Hypothalamus (tissue), 51 donors: ENCODE data around the gene ADK.

ENCODE experiments used
- DNase-seq, 51 donors: peaks; one replicate each; lab custom pipeline; 2025; lab: John Stamatoyannopoulos, UW

ADK gene

DNA sequence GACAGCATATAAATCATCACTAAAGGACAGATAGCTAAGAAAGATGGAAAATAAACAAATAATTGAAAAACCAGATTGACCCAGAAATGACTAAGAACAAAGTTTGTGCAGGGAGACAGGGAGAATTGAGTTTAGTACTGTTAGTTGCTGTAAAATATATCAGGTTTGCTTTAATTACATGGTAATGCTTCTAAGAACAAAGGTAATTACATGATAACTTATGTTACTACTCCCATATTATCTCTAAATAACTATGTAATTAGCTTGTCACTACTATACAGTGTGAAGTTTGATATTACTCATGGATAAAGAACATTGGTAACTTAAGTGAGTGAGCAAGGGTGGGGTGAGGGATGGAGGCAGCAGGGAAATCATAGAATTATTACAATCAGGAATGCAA, 540.1 kb downstream of the ADK start:
- DNase-seq: no peak

DNA sequence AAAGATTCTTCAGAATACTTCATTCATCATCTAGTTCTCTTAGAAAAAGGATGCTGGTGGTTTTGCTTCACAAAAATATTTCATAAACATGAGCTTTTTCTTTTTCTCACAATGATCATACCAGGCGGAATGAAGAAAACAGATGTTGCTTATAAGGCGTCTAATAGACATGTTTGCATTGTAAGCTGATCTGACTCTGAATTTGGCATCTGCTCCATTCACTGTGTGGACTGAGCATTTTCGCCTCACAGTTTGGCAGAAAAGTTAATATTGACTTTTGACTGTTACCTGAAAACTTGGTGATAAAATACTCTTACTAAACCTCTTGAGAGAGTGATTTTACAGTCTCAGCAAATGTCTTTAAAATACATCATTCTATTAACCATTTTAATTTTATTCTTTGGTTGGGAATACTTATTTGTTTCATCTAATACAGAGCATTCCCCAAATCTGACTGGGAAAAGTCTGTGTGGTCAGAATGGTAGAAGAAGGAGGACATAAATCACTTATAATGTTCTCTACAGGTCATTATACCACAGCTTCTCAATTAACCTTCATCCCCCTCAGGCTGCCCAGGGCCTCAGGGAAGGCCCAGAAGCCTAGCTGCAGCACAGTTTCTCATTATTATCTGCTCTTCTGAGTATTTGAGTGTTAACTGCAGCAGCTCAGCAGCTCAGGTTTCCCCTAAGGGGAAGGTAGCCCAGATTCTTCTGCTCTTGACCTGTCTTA, 553.8 kb downstream of the ADK start:
- DNase-seq: no peak

DNA sequence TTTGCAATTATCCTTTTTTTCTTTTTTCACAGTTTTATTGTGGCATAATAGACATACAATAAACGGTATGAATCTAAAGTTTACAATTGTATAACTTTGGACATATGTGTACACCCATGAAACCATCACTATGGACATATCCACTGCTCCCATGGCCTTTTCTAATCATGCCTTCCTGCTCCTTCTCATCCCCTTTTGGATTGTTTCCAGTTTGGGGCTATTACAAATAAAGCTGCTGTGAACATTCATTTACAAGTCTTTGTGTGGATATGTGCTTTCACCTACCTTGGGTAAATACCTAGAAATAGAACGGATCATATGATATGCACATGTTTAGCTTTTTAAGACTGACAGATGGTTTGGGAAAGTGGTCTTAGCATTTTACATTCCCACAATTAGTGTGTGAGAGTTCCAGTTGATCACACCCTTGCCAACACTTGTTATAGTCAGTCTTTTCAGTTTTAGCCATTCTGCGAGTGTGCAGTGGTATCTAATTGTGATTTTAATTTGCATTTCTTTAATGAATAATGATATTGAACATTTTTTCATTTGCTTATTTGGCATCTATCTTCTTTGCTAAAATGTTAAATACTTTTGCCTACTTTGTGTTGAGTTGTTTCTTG, 554.4 kb downstream of the ADK start:
- no peak for DNase-seq

DNA sequence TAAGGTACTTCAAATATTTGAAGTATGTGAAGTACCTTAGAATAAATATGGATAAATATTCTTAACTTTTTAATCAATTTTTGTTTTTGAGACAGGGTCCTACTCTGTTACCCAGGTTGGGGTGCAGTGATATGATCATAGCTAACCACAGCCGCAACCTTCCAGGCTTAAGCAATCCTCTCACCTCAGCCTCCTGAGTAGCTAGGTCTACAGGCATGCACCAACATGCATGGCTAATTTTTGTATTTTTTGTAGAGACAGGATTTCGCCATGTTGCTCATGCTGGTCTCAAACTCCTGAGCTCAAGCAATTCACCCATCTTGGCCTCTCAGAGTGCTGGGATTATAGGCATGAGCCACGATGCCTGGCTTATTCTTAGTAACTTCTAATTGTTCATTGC, 555.9 kb downstream of the ADK start:
- DNase-seq: no peak

DNA sequence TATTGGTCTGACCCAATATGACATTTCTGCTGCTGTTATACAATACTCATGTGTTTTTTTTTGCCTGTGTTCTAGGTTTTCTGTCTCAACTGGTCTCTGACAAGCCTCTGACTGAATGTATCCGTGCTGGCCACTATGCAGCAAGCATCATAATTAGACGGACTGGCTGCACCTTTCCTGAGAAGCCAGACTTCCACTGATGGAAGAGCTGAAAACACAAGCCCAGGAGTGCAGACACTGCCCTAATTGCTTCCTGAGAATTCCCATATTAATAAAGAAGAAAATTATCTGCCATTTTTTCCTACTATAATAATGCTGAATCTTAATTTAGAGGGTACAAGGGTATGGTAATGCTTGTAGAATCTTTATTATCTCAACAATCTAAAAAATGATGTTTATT, 557.2 kb downstream of the ADK start:
- DNase-seq: no peak

DNA sequence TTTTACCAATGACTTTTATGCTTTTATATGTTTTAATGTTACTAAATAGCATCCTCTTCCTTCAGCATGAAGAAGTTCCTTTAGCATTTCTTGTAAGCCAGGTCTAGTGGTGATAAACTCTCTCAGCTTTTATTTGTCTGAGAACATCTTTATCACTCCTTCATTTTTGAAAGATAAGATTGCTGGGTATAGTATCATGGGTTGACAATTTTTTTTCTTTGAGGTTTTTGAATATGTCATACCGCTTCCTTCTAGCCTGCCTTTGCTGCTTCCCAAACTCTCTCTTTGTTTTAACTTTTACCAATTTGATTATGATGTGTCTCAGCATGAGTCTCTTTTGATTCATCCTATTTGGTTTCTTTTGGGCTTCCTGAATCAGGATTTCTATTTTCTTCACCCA, 567.2 kb downstream of the ADK start:
- DNase-seq: no peak

DNA sequence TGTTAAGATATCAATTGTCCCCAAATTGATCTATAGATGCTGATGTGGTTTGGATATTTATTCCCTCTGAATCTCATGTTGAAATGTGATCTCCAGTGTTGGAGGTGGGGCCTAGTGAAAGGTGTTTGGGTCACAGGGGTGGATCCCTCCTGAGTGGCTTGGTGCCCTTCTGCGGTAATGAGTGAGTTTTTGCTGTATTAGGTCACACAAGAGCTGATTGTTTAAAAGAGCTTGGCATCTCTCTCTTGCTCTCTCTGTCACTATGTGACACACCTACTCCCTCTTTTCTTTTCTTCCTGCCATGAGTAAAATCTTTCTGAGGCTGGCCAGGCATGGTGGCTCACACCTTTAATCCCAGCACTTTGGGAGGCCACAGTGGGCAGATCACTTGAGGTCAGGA, 577.2 kb downstream of the ADK start:
- DNase-seq: no peak

DNA sequence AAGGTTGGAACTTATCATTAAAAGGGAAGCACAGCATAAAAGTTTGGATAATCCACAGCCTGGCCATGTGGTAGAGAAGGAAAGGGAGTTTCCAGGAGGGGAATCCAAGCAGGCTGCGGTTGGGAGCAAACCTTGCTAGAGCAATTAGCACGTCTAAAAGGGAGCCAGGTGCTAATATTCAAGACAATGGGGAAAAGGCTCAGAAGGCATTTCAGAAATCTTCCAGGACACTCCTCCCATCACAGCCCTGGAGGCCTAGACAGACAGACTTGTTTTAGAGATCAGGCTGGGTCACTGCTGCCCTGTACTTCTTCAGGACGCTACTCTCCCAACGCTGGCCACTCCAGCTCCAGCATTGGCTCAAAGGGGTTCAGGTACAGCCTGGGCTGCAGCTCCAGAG, 579.2 kb downstream of the ADK start:
- no peak for DNase-seq

DNA sequence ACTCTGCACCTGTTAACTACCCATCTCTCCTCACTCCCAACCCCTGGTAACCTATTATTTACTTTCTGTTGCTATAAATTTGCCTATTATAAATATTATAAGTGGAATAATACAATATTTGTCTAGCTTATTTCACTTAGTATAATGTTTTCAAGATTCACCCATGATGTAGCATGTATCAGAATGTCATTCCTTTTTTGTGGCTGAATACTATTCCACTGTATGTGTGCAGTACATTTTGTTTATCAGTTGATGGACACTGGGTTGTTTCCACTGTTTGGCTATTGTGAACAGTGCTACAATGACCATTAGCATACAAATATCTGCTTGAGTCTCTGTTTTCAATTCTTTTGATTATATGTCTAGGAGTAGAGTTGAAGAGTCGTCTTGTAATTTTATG, 582.6 kb downstream of the ADK start:
- no peak for DNase-seq

DNA sequence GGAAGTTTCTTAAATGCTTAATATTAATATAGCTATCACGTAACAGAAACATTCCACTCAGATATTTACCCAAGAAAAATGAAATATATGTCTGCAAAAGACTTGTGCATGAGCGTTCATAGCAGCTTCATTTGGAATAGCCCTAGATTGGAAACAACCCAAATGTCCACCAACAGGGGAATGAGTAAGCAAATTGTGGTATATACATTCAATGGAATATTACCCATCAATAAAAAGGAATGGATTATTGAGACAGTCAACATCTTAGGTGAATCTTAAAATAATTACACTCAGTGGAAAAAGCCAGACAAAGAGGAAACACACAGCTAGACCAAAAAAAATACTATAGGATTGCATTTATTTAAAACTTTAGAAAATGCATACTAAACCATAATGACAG, 585.0 kb downstream of the ADK start:
- no peak for DNase-seq

DNA sequence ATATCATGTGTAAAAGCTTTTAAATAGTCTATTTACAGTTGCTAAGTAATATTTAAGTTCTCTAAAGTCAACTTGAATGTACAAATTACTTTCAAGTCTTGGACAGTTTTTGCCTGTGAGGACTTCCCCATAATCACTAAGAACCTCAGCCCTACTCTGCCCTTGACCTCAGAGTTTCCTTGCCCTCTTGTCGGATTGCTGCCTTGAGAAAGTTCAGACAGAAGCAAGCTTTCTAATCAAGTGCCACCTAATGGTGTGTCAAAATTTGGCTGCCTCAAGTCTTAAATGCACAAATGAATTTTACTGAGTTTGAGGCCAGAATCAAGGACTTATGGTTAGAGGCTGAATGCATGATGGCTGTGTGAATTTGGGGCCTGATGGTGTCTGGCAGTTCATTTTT, 587.0 kb downstream of the ADK start:
- no peak for DNase-seq

DNA sequence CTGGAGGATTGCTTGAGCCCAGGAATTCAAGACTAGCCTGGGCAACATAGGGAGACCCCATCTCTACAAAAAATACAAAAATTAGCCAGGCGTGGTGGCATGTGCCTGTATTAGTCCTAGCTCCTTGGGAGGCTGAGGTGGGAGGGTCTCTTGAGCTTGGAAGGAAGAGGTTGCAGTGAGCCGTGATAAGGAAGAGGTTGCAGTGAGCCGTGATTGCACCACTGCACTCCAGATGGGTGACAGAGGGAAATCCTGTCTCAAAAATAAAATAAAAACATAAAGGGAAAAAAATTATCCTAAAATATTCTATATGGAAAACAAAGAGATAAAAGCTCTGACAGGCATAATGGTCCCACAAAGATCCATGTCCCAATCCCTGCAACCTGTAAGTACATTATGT, 587.5 kb downstream of the ADK start:
- DNase-seq: no peak

DNA sequence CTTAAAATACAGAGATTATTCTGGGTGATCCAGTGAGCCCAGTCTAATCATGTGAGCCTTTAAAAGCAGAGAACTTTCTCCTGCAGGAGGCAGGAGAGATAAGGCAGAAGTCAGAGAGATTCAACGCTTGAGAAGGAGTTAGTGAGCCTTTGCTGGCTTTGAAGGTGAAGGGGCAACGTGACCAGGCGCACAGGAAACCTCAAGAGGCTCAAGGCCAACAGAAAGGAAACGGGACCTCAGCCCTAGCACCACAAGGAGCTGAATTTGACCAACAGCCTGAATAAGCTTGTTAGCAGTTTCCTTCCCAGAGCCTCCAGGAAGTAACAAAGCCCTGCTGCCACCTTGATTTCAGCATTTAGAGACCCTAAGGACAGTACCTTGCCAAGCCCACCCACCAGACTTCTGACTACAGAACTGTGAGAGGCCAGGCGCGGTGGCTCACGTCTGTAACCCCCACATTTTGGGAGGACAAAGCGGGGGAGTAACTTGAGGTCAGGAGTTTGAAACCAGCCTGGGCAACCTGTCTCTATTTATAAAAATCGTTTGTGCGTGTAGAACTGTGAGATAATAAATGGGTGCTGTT, 588.1 kb downstream of the ADK start:
- DNase-seq: peak in 2 of 51 donors; percentile 0 to 3

DNA sequence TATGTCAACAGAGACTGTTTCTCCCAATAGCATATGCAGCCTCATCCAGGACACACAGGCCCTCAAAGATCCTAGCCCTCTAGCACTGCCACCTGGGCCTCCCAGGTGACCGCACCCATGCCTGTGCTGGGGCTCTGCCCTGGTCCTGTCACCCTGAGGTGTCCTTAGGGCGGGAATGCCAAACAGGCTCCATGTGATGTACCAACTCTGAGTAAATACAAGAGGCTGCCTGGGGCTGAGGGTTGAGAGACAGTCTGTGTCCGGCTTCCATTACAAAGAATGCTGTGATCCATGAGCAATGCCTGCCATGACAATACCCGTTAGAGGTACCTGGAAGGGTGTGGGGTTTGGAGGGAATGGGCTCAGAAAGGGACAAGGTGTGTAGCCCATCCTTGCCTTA, 592.4 kb downstream of the ADK start:
- DNase-seq: no peak

DNA sequence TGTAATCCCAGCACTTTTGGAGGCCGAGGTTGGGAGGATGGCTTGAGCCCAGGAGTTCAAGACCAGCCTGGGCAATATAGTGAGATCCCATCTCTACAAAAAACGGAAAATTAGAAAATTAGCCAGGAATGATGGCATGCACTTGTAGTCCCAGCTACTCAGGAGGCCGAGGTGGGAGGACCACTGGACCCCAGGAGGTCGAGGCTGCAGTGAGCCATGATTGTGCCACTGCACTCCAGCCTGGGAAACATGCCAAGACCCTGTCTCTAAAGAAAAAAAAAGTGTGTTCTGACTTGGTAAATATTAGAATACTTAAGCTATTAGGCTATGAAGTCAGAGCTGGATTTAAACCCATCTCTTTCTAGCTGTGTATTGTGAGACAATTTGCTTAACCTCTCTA, 594.4 kb downstream of the ADK start:
- DNase-seq: no peak

DNA sequence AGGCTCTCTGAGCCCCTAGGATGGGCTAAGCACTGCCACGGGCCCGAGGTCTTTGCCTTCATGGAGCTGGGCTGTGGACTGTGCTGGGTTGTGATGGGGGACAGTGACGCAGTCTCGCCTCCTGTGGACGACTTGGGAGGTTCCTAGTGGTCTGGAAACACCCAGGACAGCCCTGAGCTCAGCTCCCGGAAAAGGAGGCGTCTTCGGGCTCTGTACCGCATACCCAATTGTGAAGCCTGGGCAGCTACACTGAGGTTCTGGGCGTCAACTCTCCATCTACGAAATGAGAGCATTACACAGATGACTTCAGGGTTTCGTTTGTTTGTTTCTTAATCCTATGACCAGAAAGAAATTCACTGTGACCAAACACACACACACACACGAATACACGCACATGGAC, 595.8 kb downstream of the ADK start:
- no peak for DNase-seq

DNA sequence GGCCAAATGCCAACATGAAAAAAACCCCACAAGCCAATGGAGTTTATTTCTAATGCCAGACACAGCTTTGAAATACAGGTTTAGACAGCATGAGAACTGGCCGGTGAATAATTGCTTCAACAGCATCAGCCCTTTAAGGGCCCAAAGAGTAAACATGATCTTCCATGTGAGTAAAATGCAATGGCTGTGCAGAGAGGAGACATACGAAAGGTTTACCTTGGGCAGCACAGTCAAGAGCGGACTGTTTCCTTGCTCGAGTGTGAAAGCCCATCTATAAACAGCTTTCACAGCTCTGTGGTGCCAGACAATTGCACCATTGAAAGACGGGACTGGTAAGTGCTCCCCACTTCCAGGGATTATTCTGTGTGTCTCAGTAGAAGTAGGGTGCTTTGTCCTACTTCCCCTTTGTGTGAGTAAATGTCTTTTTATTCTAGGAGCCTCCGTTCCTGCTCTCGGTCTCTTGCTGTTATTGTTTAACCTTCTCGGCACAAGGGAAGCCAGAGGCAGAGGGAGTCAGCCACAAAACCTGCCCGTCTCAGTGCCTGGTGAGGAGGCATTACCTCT, 597.5 kb downstream of the ADK start:
- peak in 3 of 51 donors; percentile 1 to 16 (median 4) for DNase-seq

DNA sequence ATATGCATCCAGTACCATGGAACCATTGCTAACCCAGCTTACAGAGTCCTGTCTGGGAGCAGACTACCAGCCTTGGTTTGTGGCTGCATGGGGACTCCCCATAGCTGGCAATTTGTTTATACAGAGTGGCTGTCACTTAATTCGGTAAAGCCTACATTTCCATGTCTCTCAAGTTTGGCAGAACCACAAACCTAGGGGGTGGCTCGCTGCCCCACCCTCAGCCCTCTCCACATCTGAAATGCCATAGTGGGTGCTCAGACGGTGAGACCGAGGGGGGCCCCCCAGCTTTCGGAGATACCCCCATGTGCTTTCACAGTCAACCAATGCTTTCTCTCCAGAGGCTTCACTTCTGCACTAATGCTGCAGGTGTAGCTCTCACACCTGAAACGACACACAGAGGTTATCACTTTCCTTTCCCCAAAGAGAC, 599.8 kb downstream of the ADK start:
- DNase-seq: no peak

DNA sequence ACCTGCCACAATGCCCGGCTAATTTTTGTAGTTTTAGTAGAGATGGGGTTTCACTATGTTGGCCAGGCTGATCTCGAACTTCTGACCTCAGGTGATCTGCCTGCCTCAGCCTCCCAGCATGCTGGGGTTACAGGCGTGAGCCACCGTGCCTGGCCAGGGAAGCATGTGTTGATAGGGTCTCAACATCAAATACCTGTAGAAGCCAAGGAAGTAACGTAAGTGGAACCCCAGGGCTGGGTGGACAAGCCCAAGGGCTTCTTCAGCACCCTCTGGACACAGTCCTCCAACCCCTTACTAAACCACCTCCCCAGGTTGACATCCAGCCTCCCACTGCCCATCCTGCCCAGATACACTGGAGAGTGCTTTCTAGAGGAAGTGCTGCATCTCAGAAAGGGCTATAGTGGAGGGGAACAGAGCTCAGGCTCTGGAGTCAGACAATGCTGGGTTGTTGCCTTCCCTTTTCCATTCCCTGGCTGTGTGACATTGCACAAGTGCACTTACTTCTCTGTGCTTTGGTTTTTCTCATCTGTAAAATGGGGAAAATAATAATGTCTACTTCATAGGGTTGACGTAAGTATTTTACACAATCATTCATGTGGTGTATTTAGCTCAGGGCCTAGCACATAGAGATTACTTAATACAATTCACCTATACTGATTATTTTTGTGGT, 601.5 kb downstream of the ADK start:
- DNase-seq: no peak

DNA sequence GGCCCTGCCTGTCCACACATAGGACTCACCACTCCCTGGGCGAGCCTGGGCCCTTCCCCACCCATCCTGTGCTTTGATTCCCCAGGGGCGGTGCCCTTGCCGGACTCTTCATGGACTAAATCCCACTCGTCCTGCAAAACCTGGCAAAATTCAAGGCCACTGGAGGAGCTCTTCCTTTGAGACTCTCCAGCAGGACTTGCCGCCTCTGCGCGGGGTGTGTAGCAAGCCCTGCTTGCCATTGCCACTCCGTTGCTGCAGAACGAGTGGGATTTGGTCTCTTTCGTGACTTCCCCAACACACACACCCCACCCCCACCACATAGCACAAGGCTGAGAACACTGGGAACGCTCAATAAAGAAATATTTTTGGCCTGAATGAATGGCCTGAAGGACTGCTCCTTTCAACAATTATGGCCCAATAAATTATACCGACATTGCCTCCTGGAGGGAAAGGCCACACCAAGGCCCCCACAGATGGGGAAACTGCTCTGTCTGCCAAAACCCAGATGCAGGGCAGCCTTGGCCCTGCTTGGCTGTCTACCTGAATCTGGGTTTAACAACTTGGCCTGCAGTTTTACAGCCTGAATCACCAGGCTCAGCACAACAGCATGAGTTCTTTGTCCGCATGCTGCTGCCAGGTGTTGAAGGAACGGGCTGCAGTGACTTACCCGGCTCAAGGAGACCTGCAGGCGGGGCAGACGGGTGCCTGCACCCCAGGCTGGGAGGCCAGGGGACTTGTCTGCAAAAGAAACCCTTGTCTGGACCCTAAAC, 602.6 kb downstream of the ADK start:
- DNase-seq: no peak

DNA sequence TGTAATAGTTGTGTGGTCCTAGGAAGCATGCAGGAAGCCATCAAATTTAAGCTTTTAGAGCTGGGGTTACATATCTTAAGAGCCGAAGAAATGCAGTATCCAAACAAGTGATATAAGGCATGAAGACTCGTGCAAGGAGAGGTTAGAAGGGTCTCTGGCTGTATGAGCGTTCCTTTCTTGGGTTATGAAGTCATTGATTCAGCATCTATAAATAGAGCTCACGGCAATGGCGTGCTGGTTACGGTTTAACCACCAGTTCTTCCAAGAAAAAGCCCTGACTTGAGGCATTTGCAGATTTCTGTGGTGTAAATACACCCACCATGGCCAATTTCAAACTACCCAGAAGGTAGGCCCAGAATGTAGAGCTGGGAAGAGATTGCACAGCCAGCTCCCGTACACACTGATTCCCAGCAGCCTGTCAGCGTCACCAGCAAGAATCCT, 603.4 kb downstream of the ADK start:
- no peak for DNase-seq
